Tibial artery (tissue), 4 donors: ENCODE data around the gene AKAP13.

Source experiments
- DNase-seq, 2 donors: peaks; one replicate each; pipeline ENCODE4 v3.0.0-alpha.2; 2019
- H3K27ac ChIP-seq, 2 donors: fragments of 200-600 bp; sonication (generic) in 1 of 2; 1 replicate in 1 of 2; 2 replicates in 1 of 2; pipeline ENCODE4 v1.5.1; 2018 to 2019; ENCODE audit warnings: mild to moderate bottlenecking in 1 of 2
- H3K27me3 ChIP-seq, 2 donors: fragments of 200-600 bp; sonication (generic) in 1 of 2; one replicate each; pipeline versions ENCODE4 v1.5.1 to v1.6.0; 2016 to 2019
- H3K36me3 ChIP-seq, 3 donors: fragments of 200-600 bp; sonication (generic) in 2 of 3; one replicate each; pipeline ENCODE4 v1.5.1; 2016 to 2019; ENCODE audit warnings: mild to moderate bottlenecking in 2 of 3
- H3K4me1 ChIP-seq, 4 donors: fragments of 200-600 bp; sonication (generic) in 2 of 4; 1 replicate in 3 of 4; 2 replicates in 1 of 4; pipeline ENCODE4 v1.5.1; 2016 to 2019
- H3K4me3 ChIP-seq, 2 donors: fragments of 200-600 bp; sonication (generic) in 1 of 2; 1 replicate in 1 of 2; 2 replicates in 1 of 2; pipeline ENCODE4 v1.5.1; 2018 to 2019; ENCODE audit warnings: mild to moderate bottlenecking in 2 of 2
- H3K9me3 ChIP-seq, 3 donors: fragments of 200-600 bp; sonication (generic) in 1 of 3; one replicate each; pipeline ENCODE4 v1.5.1; 2016 to 2019
- intact Hi-C: fragments of 100-400 bp; cut with DNase I; formaldehyde crosslinking; loops from one replicate; pipeline ENCODE4 v1.15.0; 2023; ENCODE audit warnings: low total_unique reads
- TF ChIP-seq, protein P1 (sequence below), 2 experiments: fragments of 200-600 bp in 1 of 2; fragments of 450-650 bp in 1 of 2; IDR thresholded peaks; one replicate each; pipeline ENCODE4 v1.5.1; 2017 to 2019; ENCODE audit warnings: antibody characterized with exemption in 2 of 2, mild to moderate bottlenecking in 1 of 2, moderate library complexity in 1 of 2

The AKAP13 gene

DNA sequence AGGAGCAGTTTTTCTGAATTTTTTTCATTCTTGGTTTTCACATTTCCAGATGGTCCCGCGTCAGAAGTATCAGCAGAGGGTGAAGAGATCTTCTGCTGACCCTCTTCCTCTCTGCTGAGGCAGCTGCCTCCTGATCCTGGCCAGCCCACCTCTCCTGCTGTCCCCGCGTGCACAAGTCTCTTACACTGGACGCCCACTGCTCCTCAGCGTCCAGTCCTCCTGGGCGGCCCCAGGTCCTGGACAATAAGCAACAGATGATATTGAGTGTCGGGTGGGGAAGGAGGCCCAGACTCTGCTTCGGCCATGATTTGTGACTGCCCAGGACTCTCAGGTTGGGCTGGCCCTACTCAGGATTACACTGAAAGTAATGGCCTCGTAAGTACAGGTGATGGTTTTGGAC is 364.2 kb downstream of the AKAP13 start:
- no peaks in the 10 kb centered on the region for H3K9me3 ChIP-seq
- peaks cover 56 to 88% (median 77%) of the 10 kb centered on the region in 3 donors for H3K36me3 ChIP-seq
- intact Hi-C loops = no loop called here
- TF ChIP-seq, protein P1, sequence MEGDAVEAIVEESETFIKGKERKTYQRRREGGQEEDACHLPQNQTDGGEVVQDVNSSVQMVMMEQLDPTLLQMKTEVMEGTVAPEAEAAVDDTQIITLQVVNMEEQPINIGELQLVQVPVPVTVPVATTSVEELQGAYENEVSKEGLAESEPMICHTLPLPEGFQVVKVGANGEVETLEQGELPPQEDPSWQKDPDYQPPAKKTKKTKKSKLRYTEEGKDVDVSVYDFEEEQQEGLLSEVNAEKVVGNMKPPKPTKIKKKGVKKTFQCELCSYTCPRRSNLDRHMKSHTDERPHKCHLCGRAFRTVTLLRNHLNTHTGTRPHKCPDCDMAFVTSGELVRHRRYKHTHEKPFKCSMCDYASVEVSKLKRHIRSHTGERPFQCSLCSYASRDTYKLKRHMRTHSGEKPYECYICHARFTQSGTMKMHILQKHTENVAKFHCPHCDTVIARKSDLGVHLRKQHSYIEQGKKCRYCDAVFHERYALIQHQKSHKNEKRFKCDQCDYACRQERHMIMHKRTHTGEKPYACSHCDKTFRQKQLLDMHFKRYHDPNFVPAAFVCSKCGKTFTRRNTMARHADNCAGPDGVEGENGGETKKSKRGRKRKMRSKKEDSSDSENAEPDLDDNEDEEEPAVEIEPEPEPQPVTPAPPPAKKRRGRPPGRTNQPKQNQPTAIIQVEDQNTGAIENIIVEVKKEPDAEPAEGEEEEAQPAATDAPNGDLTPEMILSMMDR (IDR thresholded peaks at IDR 0.05) = no peak
- peak in 1 of 2 donors; percentile 19 for DNase-seq
- H3K27me3 ChIP-seq = no peaks in the 10 kb centered on the region
- peaks cover 0 to 26% (median 19%) of the 10 kb centered on the region in 4 donors for H3K4me1 ChIP-seq
- no peak overlapping the region for H3K27ac ChIP-seq
- H3K4me3 ChIP-seq = no peak overlapping the region

DNA sequence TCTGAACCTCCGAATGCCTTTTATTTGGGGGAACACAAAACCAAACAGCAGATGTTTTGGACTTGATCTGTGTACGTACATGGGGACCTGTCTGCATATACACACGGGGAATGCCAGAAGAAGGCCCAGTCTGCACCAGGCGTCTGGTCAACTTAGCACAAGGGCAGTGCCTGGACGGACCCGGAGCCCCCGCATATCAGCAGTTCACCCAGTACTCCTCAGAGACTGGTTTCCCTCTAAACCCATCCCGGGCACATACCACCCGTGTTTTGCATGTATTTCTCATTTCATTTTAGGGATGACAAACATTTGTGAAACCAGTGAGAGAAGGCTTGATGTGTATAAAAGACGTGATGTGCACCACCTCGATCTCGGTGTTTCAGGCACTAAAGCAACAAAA is 364.6 kb downstream of the AKAP13 start:
- Histone ChIP-seq H3K4me1 (peaks cover 0 to 30% (median 23%) of the 10 kb centered on the region in 4 donors), H3K27ac (no peak overlapping the region), H3K9me3 (no peaks in the 10 kb centered on the region), H3K4me3 (no peak overlapping the region), H3K36me3 (peaks cover 53 to 84% (median 73%) of the 10 kb centered on the region in 3 donors), H3K27me3 (no peaks in the 10 kb centered on the region)
- intact Hi-C loops = no loop called here
- peak in 1 of 2 donors; percentile 19 for DNase-seq
- TF ChIP-seq, protein P1 (IDR thresholded peaks at IDR 0.05) = no peak

DNA sequence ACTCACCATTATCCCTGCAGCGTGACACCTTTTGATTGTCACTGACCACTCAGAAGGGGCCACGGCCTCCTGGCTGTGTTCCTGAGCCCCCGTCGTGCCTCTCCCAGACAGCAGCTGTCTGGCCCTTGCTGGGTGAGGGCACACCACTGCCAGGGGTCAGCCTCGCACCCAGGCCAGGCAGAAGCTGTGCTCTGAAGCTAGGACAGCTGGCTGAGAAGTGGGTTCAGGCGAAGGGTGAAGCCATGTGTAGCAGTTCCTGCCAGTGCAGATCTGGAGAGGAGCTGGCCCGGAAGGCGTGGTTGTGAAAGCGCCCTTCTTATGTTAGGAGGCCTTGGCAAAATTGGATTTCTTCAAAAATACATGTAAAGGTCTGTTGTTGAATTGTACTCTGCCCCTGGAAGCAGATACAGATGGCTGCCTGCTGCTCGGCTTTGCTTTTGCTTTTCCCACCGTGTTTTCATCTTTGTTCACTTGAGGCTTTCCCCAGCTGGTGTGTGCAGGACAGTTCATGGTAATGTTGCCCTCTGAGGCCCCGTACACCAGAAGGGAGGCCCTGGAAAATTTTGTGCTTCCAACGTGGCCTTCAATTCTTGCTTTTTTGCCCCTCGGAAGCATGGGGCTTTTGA is 365.2 kb downstream of the AKAP13 start:
- Histone ChIP-seq H3K27ac (no peak overlapping the region), H3K36me3 (peaks cover 47 to 78% (median 67%) of the 10 kb centered on the region in 3 donors), H3K4me1 (peaks cover 0 to 34% (median 28%) of the 10 kb centered on the region in 4 donors), H3K9me3 (no peaks in the 10 kb centered on the region), H3K27me3 (no peaks in the 10 kb centered on the region), H3K4me3 (no peak overlapping the region)
- TF ChIP-seq, protein P1 (IDR thresholded peaks at IDR 0.05) = no peak
- peak in 1 of 2 donors; percentile 21 for DNase-seq
- intact Hi-C loops = no loop called here

DNA sequence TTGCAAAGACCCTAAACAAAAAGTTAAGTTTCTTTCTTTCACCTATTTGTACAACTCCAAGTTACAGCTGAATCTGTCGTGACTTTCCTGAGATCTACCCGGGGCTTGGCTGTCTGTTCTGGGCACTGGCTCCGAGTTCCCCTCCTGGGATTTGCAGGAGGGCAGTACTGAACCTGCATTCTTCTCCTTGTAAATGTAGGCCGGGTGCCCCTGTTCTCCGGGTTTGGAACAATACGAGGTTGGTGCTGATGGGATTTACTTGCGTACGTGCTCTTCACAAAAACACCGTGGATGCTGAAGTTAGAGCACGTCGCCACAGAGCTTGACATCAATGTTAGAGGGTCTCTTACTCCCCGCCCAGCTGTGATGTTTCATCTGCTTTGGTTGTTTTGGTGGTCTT is 366.2 kb downstream of the AKAP13 start:
- no peak overlapping the region for H3K27ac ChIP-seq
- intact Hi-C loops = no loop called here
- H3K36me3 ChIP-seq = peaks cover 40 to 68% (median 57%) of the 10 kb centered on the region in 3 donors
- no peak overlapping the region for H3K4me3 ChIP-seq
- no peaks in the 10 kb centered on the region for H3K27me3 ChIP-seq
- TF ChIP-seq, protein P1 (IDR thresholded peaks at IDR 0.05) = no peak
- H3K9me3 ChIP-seq = no peaks in the 10 kb centered on the region
- H3K4me1 ChIP-seq = peaks cover 0 to 41% (median 37%) of the 10 kb centered on the region in 4 donors
- peak; percentile 20 to 56 for DNase-seq

DNA sequence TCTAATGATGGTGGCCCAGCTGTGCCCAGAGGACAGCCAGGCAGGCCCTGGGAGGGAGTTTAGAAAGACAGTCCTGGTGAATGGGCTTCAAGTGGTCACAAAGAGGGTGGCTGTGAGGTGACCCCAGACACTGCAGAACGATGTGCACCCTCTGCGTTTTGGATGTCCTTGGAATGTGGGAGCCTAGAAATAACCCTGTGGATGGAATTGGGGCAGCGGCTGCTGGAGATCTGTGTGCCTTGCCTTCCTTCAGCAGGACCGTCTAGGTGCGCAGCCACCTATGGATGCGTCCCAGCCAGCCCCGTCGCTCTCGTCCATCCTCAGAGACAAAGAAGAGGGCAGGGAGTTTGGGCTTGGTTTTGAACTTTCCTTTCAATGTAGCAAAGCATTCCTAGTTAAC is 367.8 kb downstream of the AKAP13 start:
- Histone ChIP-seq H3K27me3 (no peaks in the 10 kb centered on the region), H3K36me3 (peaks cover 40 to 53% (median 43%) of the 10 kb centered on the region in 3 donors), H3K9me3 (no peaks in the 10 kb centered on the region), H3K4me1 (peaks cover 0 to 39% (median 31%) of the 10 kb centered on the region in 4 donors), H3K27ac (no peak overlapping the region), H3K4me3 (no peak overlapping the region)
- peak; percentile 11 to 62 for DNase-seq
- intact Hi-C loops = no loop called here
- TF ChIP-seq, protein P1 (IDR thresholded peaks at IDR 0.05) = no peak
